ENCODE data around the gene CADM4. TPM values are rescaled to one million over a fixed set of nuclear protein-coding genes. Genes with fewer than 3 reads are reported as not detected.

CADM4 gene
- 10 to 100 TPM in 1 of 3 donors, 1 to 10 TPM in 2; 1.2 to 26.2 (median 3.4) TPM for total RNA-seq
- long read RNA-seq, donor 1, transcript CADM4-201 (9 exons, 2,178 nt): major isoform, 9 of 13 reads
- long read RNA-seq, donor 1, partial matches to known transcripts: 0 of 13 reads
- long read RNA-seq, donor 1, other reads (novel, unspliced or antisense): 4 of 13 reads
- long read RNA-seq, donor 2, partial matches to known transcripts: 0 of 1 reads
- long read RNA-seq, donor 2, other reads (novel, unspliced or antisense): 1 of 1 reads

- Histone ChIP-seq H3K36me3 (ENCODE audit: low read depth) (no peaks in the 10 kb centered on the region), H3K4me1 (ENCODE audit: low read depth) (peaks cover 6% of the 10 kb centered on the region), H3K4me3 (no peak within 1 kb of the TSS), H3K9me3 (no peaks in the 10 kb centered on the region)
- intact Hi-C loops (cut with DNase I, micrococcal nuclease): loop anchor here in 1 of 2 donors (10.0 kb wide), 1 partner anchor 85 kb away; no protein-coding TSS in a partner anchor
- ATAC-seq (peak; percentile 89), DNase-seq (peak; percentile 43 to 71 (median 65))
- no peak for TF ChIP-seq CTCF (IDR thresholded peaks at IDR 0.05)
These were observed at the start of gene CADM4 for GRCh38 chr19:43639519-43640423. Gene CADM4, minus strand, starts transcription at chr19:43639850. Its CDS starts 60 bp downstream, at chr19:43639790.

GRCh38 chr19:43688059-43688701, 48.5 kb upstream of the CADM4 start:
- Histone ChIP-seq H3K36me3 (ENCODE audit: low read depth) (no peaks in the 10 kb centered on the region), H3K4me1 (ENCODE audit: low read depth) (no peaks in the 10 kb centered on the region), H3K4me3 (no peak overlapping the region), H3K9me3 (peaks cover 12% of the 10 kb centered on the region)
- intact Hi-C loops (cut with DNase I, micrococcal nuclease): no loop called here
- no peak for ATAC-seq
- no peak for DNase-seq
- no peak for TF ChIP-seq CTCF (IDR thresholded peaks at IDR 0.05)

- intact Hi-C loops (cut with DNase I, micrococcal nuclease): no loop called here
- ATAC-seq (peak; percentile 19), DNase-seq (no peak)
- no peaks in the 10 kb centered on the region for H3K36me3 ChIP-seq (ENCODE audit: low read depth)
- H3K4me3 ChIP-seq: no peak overlapping the region
- H3K9me3 ChIP-seq: peaks cover 12% of the 10 kb centered on the region
- no peaks in the 10 kb centered on the region for H3K4me1 ChIP-seq (ENCODE audit: low read depth)
- no peak for TF ChIP-seq CTCF (IDR thresholded peaks at IDR 0.05)
These were observed 48.0 kb upstream of the CADM4 start for GRCh38 chr19:43687660-43687997.

GRCh38 chr19:43684326-43684725, 44.7 kb upstream of the CADM4 start:
- Histone ChIP-seq H3K36me3 (ENCODE audit: low read depth) (no peaks in the 10 kb centered on the region), H3K4me1 (ENCODE audit: low read depth) (no peaks in the 10 kb centered on the region), H3K4me3 (no peak overlapping the region), H3K9me3 (no peaks in the 10 kb centered on the region)
- TF ChIP-seq CTCF (IDR thresholded peaks at IDR 0.05): no peak
- intact Hi-C loops (cut with DNase I, micrococcal nuclease): no loop called here
- DNase-seq: no peak
- ATAC-seq: no peak

- no peak for TF ChIP-seq CTCF (IDR thresholded peaks at IDR 0.05)
- H3K36me3 ChIP-seq (ENCODE audit: low read depth): no peaks in the 10 kb centered on the region
- no peaks in the 10 kb centered on the region for H3K9me3 ChIP-seq
- ATAC-seq (no peak), DNase-seq (no peak)
- intact Hi-C loops (cut with DNase I, micrococcal nuclease): no loop called here
- no peaks in the 10 kb centered on the region for H3K4me1 ChIP-seq (ENCODE audit: low read depth)
- H3K4me3 ChIP-seq: no peak overlapping the region
These were observed 44.3 kb upstream of the CADM4 start for GRCh38 chr19:43683905-43684304.

All from mucosa of descending colon (tissue), 3 donors.